ENCODE measurements around the gene CSF2RB.

DNA sequence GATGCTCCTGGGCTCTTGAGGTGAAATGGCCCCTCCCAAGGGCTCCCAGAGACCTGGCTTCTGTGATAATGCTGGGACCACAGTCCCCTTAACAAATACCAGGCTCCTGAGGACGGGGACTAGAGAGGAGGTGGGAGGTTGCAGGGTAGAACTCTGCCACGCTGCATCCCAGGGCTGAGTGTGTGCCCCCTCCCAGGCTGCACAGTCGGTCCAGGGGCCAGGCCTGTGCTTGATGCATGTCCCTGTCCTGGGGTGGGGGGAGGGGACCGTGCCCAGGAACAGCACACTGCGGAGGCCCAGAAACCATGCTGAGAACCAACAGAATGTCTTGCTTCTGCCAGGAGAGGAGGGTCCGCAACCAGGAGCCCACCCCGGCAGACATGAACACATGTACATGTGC is 9.3 kb downstream of the CSF2RB start:
- TF ChIP-seq POLR2A (IDR thresholded peaks at IDR 0.05; ENCODE audit: low read length) (no peak), CEBPB (IDR thresholded peaks at IDR 0.05) (no peak)
- TF ChIP-seq, protein P1, sequence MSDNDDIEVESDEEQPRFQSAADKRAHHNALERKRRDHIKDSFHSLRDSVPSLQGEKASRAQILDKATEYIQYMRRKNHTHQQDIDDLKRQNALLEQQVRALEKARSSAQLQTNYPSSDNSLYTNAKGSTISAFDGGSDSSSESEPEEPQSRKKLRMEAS (IDR thresholded peaks at IDR 0.05) = no peak
